Measurements from ENCODE around the gene PLPP4.

DNA sequence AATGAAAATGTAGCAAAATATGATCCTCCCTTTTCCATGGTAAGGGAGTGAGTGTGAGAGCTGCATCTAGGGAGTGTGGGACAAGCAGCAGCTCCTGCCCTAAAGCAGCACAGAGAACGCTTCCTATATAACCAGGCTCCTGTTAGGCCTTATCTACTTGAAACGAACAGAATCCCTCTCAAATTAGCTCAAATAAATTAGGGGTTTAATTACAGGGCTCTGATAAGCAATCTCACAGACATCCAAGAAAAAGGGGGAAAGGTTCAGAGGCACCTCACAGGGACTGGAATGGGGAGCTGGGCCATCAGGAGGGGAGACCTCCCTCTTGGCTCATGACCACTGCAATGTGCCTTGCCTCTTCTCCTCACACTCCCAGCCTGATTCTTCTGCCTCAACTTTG, 57.9 kb downstream of the PLPP4 start:
- TF ChIP-seq POLR2A (IDR thresholded peaks at IDR 0.05) (no peak), POLR2AphosphoS5 (IDR thresholded peaks at IDR 0.05) (no peak), EP300 (IDR thresholded peaks at IDR 0.05) (no peak)
- TF ChIP-seq, protein P1, sequence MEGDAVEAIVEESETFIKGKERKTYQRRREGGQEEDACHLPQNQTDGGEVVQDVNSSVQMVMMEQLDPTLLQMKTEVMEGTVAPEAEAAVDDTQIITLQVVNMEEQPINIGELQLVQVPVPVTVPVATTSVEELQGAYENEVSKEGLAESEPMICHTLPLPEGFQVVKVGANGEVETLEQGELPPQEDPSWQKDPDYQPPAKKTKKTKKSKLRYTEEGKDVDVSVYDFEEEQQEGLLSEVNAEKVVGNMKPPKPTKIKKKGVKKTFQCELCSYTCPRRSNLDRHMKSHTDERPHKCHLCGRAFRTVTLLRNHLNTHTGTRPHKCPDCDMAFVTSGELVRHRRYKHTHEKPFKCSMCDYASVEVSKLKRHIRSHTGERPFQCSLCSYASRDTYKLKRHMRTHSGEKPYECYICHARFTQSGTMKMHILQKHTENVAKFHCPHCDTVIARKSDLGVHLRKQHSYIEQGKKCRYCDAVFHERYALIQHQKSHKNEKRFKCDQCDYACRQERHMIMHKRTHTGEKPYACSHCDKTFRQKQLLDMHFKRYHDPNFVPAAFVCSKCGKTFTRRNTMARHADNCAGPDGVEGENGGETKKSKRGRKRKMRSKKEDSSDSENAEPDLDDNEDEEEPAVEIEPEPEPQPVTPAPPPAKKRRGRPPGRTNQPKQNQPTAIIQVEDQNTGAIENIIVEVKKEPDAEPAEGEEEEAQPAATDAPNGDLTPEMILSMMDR (IDR thresholded peaks at IDR 0.05): no peak

Data from upper lobe of left lung (tissue), 4 donors.